Measurements from ENCODE around the gene EPAS1.
"Not testable (repeated sequence)": the region's sequence is repeated elsewhere in the genome, so short reads cannot be mapped to it uniquely, and the experiment has no call there.

EPAS1 gene

DNA sequence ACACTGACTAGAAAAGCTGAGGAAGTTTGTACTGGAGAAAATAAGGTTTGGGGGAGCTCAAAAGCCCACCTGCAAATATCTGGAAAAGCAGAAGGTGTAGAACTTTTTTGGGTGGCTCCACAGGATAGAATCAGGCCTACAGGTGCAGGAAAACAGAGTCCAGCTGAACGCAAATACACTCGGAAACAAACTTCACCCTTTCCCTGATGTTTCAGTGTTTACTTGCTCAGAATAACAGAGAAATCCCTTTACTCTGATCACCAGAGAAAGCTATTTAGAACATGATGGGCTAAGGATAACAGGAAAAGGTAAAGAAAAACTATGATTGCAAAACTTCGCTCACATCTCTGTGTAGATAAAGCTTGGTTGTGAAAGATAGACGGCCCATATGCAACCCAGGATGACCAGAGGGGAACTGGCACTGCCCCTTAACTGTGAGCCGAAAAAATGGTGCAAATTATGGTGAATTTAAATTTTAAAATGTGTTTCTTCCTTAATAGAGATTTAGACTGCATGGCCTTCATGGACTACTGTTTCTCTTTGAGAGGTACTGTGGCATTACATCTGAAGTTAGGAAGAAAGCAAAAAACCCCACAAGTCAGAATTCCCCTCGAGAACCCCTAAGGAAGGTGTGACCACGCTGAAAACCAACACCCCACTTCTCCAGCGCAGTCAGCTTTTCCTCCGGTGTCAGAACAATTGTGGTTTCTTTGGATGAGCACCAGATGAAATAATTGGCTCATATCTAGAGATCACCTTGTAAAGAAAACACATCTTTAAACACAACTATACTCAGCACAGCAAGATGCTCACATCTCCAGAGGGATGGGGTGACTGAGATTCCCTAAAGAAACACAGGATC lies 97.7 kb downstream of the EPAS1 start:
- Histone ChIP-seq H3K27ac (ENCODE audit: low read depth in 2 of 2, low read length in 2 of 2) (no peak overlapping the region), H3K36me3 (ENCODE audit: control insufficient read depth in 2 of 2, insufficient read depth in 2 of 2, low read length in 2 of 2) (no peaks in the 10 kb centered on the region), H3K4me3 (ENCODE audit: low read length in 2 of 2) (no peak overlapping the region), H3K27me3 (ENCODE audit: control insufficient read depth in 2 of 2, insufficient read depth in 2 of 2, low read length in 2 of 2) (peaks cover 0 to 3% of the 10 kb centered on the region in 2 donors), H3K9ac (ENCODE audit: low read depth in 1 of 2, low read length in 2 of 2) (no peak overlapping the region), H3K9me3 (ENCODE audit: control insufficient read depth in 2 of 2, low read length in 2 of 2) (no peaks in the 10 kb centered on the region), H3K4me1 (ENCODE audit: control insufficient read depth in 2 of 2, insufficient read depth in 2 of 2, low read length in 2 of 2) (no peaks in the 10 kb centered on the region)

DNA sequence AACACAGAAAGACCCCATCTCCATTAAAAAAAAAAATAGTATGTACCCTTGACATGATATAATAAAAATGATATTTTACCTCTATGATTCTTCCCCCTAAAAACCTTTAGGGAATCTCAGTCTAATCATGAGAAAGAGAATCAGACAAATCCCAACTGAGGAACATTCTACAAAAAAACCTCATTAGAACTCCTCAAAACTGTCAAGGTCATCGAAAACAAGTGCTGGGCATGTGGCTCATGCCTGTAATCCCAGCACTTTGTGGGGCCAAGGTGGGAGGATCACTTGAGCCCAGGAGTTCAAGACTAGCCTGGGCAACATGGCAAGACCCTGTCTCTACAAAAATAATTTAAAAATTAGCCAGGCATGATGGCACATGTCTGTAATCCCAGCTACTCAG lies 98.5 kb downstream of the EPAS1 start:
- H3K27me3 ChIP-seq (ENCODE audit: control insufficient read depth in 2 of 2, insufficient read depth in 2 of 2, low read length in 2 of 2); H3K27ac ChIP-seq (ENCODE audit: low read depth in 2 of 2, low read length in 2 of 2); H3K36me3 ChIP-seq (ENCODE audit: control insufficient read depth in 2 of 2, insufficient read depth in 2 of 2, low read length in 2 of 2); H3K4me3 ChIP-seq (ENCODE audit: low read length in 2 of 2); H3K9ac ChIP-seq (ENCODE audit: low read depth in 1 of 2, low read length in 2 of 2); H3K4me1 ChIP-seq (ENCODE audit: control insufficient read depth in 2 of 2, insufficient read depth in 2 of 2, low read length in 2 of 2); H3K9me3 ChIP-seq (ENCODE audit: control insufficient read depth in 2 of 2, low read length in 2 of 2): not testable (repeated sequence)

- Histone ChIP-seq H3K4me1 (ENCODE audit: control insufficient read depth in 2 of 2, insufficient read depth in 2 of 2, low read length in 2 of 2) (no peaks in the 10 kb centered on the region), H3K27me3 (ENCODE audit: control insufficient read depth in 2 of 2, insufficient read depth in 2 of 2, low read length in 2 of 2) (no peaks in the 10 kb centered on the region), H3K27ac (ENCODE audit: low read depth in 2 of 2, low read length in 2 of 2) (no peak overlapping the region), H3K36me3 (ENCODE audit: control insufficient read depth in 2 of 2, insufficient read depth in 2 of 2, low read length in 2 of 2) (no peaks in the 10 kb centered on the region), H3K9ac (ENCODE audit: low read depth in 1 of 2, low read length in 2 of 2) (no peak overlapping the region), H3K4me3 (ENCODE audit: low read length in 2 of 2) (no peak overlapping the region), H3K9me3 (ENCODE audit: control insufficient read depth in 2 of 2, low read length in 2 of 2) (no peaks in the 10 kb centered on the region)
Observed at GRCh38 chr2:46400016-46400415, 102.8 kb downstream of the EPAS1 start.

DNA sequence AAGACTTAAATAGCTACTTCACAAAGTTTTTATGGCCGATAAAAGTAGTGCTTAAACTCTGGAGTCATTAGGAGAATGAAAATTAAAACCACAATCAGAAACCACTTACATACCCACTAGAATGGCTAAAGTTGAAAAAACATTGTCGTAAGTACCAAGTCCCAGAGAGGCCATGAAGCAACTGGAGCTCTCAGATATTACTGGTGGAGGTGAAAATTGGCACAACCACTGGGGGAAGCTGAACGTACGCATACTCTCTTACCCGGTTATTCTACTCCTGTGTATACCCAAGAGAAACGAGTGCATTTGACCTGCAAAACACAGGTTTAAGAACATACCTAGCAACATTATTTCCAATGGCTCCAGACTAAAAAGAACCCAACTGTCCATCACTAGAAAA lies 105.7 kb downstream of the EPAS1 start:
- H3K9me3 ChIP-seq (ENCODE audit: control insufficient read depth in 2 of 2, low read length in 2 of 2), result no peaks in the 10 kb centered on the region
- no peak overlapping the region for H3K9ac ChIP-seq (ENCODE audit: low read depth in 1 of 2, low read length in 2 of 2)
- H3K4me3 ChIP-seq (ENCODE audit: low read length in 2 of 2), result no peak overlapping the region
- H3K36me3 ChIP-seq (ENCODE audit: control insufficient read depth in 2 of 2, insufficient read depth in 2 of 2, low read length in 2 of 2), result no peaks in the 10 kb centered on the region
- no peak overlapping the region for H3K27ac ChIP-seq (ENCODE audit: low read depth in 2 of 2, low read length in 2 of 2)
- H3K27me3 ChIP-seq (ENCODE audit: control insufficient read depth in 2 of 2, insufficient read depth in 2 of 2, low read length in 2 of 2), result no peaks in the 10 kb centered on the region
- H3K4me1 ChIP-seq (ENCODE audit: control insufficient read depth in 2 of 2, insufficient read depth in 2 of 2, low read length in 2 of 2), result peaks cover 0 to 1% of the 10 kb centered on the region in 2 donors

DNA sequence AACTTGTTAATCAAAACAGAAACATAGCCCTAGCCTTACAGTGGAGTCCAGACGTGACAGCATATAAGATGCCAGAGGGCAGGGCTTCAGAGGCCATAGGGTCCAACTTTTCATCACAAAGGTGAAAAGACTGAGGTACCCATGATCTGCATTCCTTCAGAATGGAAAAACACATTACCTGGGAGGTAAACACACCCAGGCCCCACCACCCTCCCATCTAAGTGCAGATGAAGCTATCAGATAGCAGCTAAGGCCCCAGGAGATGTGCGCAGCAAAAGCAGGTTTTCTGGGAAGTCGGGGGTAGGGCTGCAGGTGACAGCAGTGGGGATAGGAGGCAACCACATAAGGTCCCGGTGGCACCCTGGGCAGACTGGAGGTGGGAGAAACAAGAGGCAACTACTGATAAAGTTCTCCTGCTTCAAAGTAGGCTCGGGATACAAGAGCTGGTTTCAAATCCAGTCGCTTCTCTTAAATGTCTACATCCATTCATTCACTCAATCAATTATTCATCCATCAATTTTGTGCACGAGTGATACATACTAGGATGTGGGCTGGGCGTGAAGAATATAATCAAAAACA lies 107.1 kb downstream of the EPAS1 start:
- no peaks in the 10 kb centered on the region for H3K36me3 ChIP-seq (ENCODE audit: control insufficient read depth in 2 of 2, insufficient read depth in 2 of 2, low read length in 2 of 2)
- no peak overlapping the region for H3K9ac ChIP-seq (ENCODE audit: low read depth in 1 of 2, low read length in 2 of 2)
- H3K27me3 ChIP-seq (ENCODE audit: control insufficient read depth in 2 of 2, insufficient read depth in 2 of 2, low read length in 2 of 2), result no peaks in the 10 kb centered on the region
- no peak overlapping the region for H3K27ac ChIP-seq (ENCODE audit: low read depth in 2 of 2, low read length in 2 of 2)
- peaks cover 10 to 13% of the 10 kb centered on the region in 2 donors for H3K4me1 ChIP-seq (ENCODE audit: control insufficient read depth in 2 of 2, insufficient read depth in 2 of 2, low read length in 2 of 2)
- no peak overlapping the region for H3K4me3 ChIP-seq (ENCODE audit: low read length in 2 of 2)
- no peaks in the 10 kb centered on the region for H3K9me3 ChIP-seq (ENCODE audit: control insufficient read depth in 2 of 2, low read length in 2 of 2)

GRCh38 chr2:46407852-46408455 lies 110.7 kb downstream of the EPAS1 start:
- Histone ChIP-seq H3K4me1 (ENCODE audit: control insufficient read depth in 2 of 2, insufficient read depth in 2 of 2, low read length in 2 of 2) (peaks cover 16 to 19% of the 10 kb centered on the region in 2 donors), H3K4me3 (ENCODE audit: low read length in 2 of 2) (no peak overlapping the region), H3K27ac (ENCODE audit: low read depth in 2 of 2, low read length in 2 of 2) (peak overlapping the region; percentile 74 to 92), H3K9ac (ENCODE audit: low read depth in 1 of 2, low read length in 2 of 2) (peak overlapping the region in 1 of 2 donors; percentile 50), H3K36me3 (ENCODE audit: control insufficient read depth in 2 of 2, insufficient read depth in 2 of 2, low read length in 2 of 2) (no peaks in the 10 kb centered on the region), H3K27me3 (ENCODE audit: control insufficient read depth in 2 of 2, insufficient read depth in 2 of 2, low read length in 2 of 2) (no peaks in the 10 kb centered on the region), H3K9me3 (ENCODE audit: control insufficient read depth in 2 of 2, low read length in 2 of 2) (no peaks in the 10 kb centered on the region)

DNA sequence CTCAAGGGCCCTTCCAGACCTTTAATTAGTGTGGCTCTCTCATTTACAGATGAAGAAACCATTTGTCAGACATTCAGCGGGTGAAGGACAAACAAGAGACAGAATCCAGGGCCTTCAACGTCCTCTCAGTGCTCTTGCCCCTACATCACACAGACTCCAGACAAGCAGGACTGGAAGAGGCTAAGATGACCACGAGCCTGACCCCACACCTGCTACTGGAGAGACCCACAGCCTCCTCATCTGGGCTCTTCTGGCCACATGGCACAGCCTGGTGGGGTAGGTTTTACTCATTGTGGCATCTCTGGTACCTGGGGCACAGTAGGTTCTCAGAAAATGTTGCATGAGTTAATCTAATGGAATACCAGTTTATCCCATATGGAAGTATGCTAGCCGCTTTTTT lies 112.5 kb downstream of the EPAS1 start:
- peak overlapping the region; percentile 60 to 74 for H3K27ac ChIP-seq (ENCODE audit: low read depth in 2 of 2, low read length in 2 of 2)
- H3K27me3 ChIP-seq (ENCODE audit: control insufficient read depth in 2 of 2, insufficient read depth in 2 of 2, low read length in 2 of 2), result no peaks in the 10 kb centered on the region
- no peaks in the 10 kb centered on the region for H3K36me3 ChIP-seq (ENCODE audit: control insufficient read depth in 2 of 2, insufficient read depth in 2 of 2, low read length in 2 of 2)
- peaks cover 16 to 19% of the 10 kb centered on the region in 2 donors for H3K4me1 ChIP-seq (ENCODE audit: control insufficient read depth in 2 of 2, insufficient read depth in 2 of 2, low read length in 2 of 2)
- no peak overlapping the region for H3K9ac ChIP-seq (ENCODE audit: low read depth in 1 of 2, low read length in 2 of 2)
- H3K4me3 ChIP-seq (ENCODE audit: low read length in 2 of 2), result no peak overlapping the region
- H3K9me3 ChIP-seq (ENCODE audit: control insufficient read depth in 2 of 2, low read length in 2 of 2), result no peaks in the 10 kb centered on the region

DNA sequence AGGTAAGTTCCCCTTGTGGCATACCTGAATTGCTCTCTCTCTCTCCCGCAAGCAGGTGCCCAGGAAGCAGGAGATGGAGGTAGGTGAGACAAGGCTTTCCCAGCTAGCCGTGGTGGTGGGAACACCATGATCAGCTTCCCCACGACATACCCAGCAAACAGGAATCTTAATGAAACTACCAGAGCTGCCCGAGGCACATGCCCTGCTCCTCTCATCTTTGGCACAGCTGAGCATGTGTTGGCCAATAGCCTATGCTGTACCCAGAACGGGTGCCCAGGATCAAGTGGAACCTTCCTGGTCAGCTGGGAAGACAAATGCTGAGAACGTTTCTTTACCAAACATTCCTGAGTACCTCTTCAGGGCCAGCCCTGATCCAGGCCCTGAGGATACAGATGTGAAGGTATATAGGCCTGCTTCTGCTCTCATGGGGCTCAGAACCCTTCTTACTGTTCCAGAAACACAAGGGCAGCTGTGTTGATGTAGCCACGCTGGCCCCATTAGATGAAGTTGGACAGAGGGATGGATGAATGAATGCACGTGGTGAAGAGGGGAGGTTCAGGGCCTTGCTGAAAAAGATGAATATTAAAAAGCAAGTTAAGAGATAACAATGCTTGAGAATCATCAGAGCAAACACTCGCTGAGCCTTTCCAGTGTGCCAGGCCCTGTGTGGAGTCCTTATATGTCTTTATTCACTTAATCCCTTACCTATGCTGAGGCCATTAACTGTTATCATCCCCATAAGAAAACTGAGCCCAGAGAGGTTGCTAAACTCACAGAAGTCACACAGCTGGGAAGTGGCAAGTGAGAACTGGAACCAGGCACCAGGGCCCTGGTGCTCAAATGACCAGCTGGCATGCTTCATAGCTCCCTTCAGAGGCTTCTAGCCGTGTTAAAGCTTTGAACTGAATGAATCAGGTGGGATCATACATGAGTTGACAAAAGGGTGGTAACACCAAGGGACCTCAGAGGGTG lies 113.4 kb downstream of the EPAS1 start:
- no peak overlapping the region for H3K27ac ChIP-seq (ENCODE audit: low read depth in 2 of 2, low read length in 2 of 2)
- peaks cover 16 to 19% of the 10 kb centered on the region in 2 donors for H3K4me1 ChIP-seq (ENCODE audit: control insufficient read depth in 2 of 2, insufficient read depth in 2 of 2, low read length in 2 of 2)

GRCh38 chr2:46411245-46411641 lies 114.0 kb downstream of the EPAS1 start:
- Histone ChIP-seq H3K36me3 (ENCODE audit: control insufficient read depth in 2 of 2, insufficient read depth in 2 of 2, low read length in 2 of 2) (no peaks in the 10 kb centered on the region), H3K9ac (ENCODE audit: low read depth in 1 of 2, low read length in 2 of 2) (no peak overlapping the region), H3K9me3 (ENCODE audit: control insufficient read depth in 2 of 2, low read length in 2 of 2) (no peaks in the 10 kb centered on the region), H3K27ac (ENCODE audit: low read depth in 2 of 2, low read length in 2 of 2) (no peak overlapping the region), H3K4me3 (ENCODE audit: low read length in 2 of 2) (no peak overlapping the region), H3K27me3 (ENCODE audit: control insufficient read depth in 2 of 2, insufficient read depth in 2 of 2, low read length in 2 of 2) (no peaks in the 10 kb centered on the region), H3K4me1 (ENCODE audit: control insufficient read depth in 2 of 2, insufficient read depth in 2 of 2, low read length in 2 of 2) (peaks cover 16 to 19% of the 10 kb centered on the region in 2 donors)

More for the DNA sequence above, 113.4 kb downstream of the EPAS1 start:
- Histone ChIP-seq H3K4me3 (ENCODE audit: low read length in 2 of 2) (no peak overlapping the region), H3K27me3 (ENCODE audit: control insufficient read depth in 2 of 2, insufficient read depth in 2 of 2, low read length in 2 of 2) (no peaks in the 10 kb centered on the region), H3K36me3 (ENCODE audit: control insufficient read depth in 2 of 2, insufficient read depth in 2 of 2, low read length in 2 of 2) (no peaks in the 10 kb centered on the region), H3K9ac (ENCODE audit: low read depth in 1 of 2, low read length in 2 of 2) (no peak overlapping the region), H3K9me3 (ENCODE audit: control insufficient read depth in 2 of 2, low read length in 2 of 2) (no peaks in the 10 kb centered on the region)
